H9 (cell line): ENCODE results near the gene GAREM2. TPM values are rescaled to one million over a fixed set of nuclear protein-coding genes. Genes with fewer than 3 reads are reported as not detected.

Experiments
- DNase-seq: peaks from one replicate; pipeline ENCODE4 v3.0.0-alpha.2; 2017
- H2AFZ ChIP-seq: one replicate; pipeline ENCODE4 v1.6.1; 2013; ENCODE audit warnings: mild to moderate bottlenecking, low read length, control low read depth, moderate library complexity
- H2AK5ac ChIP-seq: 2 replicates; pipeline ENCODE4 v1.6.1; 2013; ENCODE audit warnings: low read length, control low read depth, mixed read lengths; ENCODE audit not compliant: insufficient read length
- H2BK120ac ChIP-seq: one replicate; pipeline ENCODE4 v1.6.1; 2013; ENCODE audit warnings: low read depth, mild to moderate bottlenecking, low read length, control low read depth, inconsistent platforms; ENCODE audit not compliant: poor library complexity, severe bottlenecking
- H2BK12ac ChIP-seq: 2 replicates; pipeline ENCODE4 v1.6.1; 2013; ENCODE audit warnings: low read length, control low read depth, mixed read lengths, low read depth; ENCODE audit not compliant: insufficient read length
- H2BK15ac ChIP-seq: 2 replicates; pipeline ENCODE4 v1.6.1; 2013; ENCODE audit warnings: low read depth, low read length, control low read depth
- H2BK20ac ChIP-seq: one replicate; pipeline ENCODE4 v1.6.1; 2013; ENCODE audit warnings: low read depth, mild to moderate bottlenecking, low read length, control low read depth, inconsistent platforms; ENCODE audit not compliant: poor library complexity, severe bottlenecking
- H2BK5ac ChIP-seq: 2 replicates; pipeline ENCODE4 v1.6.1; 2013; ENCODE audit warnings: low read length, control low read depth, mixed read lengths; ENCODE audit not compliant: insufficient read length
- H3K14ac ChIP-seq: 2 replicates; pipeline ENCODE4 v1.6.1; 2013; ENCODE audit warnings: low read length, control low read depth; ENCODE audit not compliant: insufficient read depth
- H3K18ac ChIP-seq: 2 replicates; pipeline ENCODE4 v1.6.1; 2013; ENCODE audit warnings: low read depth, mild to moderate bottlenecking, mixed read lengths, low read length, control low read depth; ENCODE audit not compliant: insufficient read length
- H3K23ac ChIP-seq: 2 replicates; pipeline ENCODE4 v1.6.1; 2013; ENCODE audit warnings: low read length, control low read depth, mixed read lengths, low read depth; ENCODE audit not compliant: insufficient read length
- H3K23me2 ChIP-seq: 2 replicates; pipeline ENCODE4 v1.6.1; 2013; ENCODE audit warnings: low read depth, mild to moderate bottlenecking, mixed read lengths, low read length, control low read depth; ENCODE audit not compliant: insufficient read length, poor library complexity, severe bottlenecking
- H3K27ac ChIP-seq: 2 replicates; pipeline ENCODE4 v1.5.1; 2013; ENCODE audit warnings: low read length, control low read depth, mixed read lengths, low read depth; ENCODE audit not compliant: insufficient read length
- H3K27me3 ChIP-seq: 2 replicates; pipeline ENCODE4 v1.6.1; 2013; ENCODE audit warnings: low read length, control low read depth, inconsistent platforms; ENCODE audit not compliant: insufficient read depth
- H3K4ac ChIP-seq: 2 replicates; pipeline ENCODE4 v1.6.1; 2013; ENCODE audit warnings: low read depth, mild to moderate bottlenecking, control low read depth, inconsistent platforms, low read length, moderate library complexity
- H3K4me1 ChIP-seq: 2 replicates; pipeline ENCODE4 v1.6.1; 2013; ENCODE audit warnings: low read length, control low read depth, inconsistent platforms; ENCODE audit not compliant: insufficient read depth
- H3K4me2 ChIP-seq: 2 replicates; pipeline ENCODE4 v1.6.1; 2013; ENCODE audit warnings: low read length, control low read depth, mixed read lengths; ENCODE audit not compliant: insufficient read length, insufficient read depth
- H3K56ac ChIP-seq: 2 replicates; pipeline ENCODE4 v1.6.1; 2013; ENCODE audit warnings: low read depth, mild to moderate bottlenecking, mixed read lengths, low read length, control low read depth; ENCODE audit not compliant: insufficient read length
- H3K79me1 ChIP-seq: 2 replicates; pipeline ENCODE4 v1.6.1; 2013; ENCODE audit warnings: low read depth, mild to moderate bottlenecking, moderate library complexity, low read length, control low read depth, inconsistent platforms; ENCODE audit not compliant: insufficient read depth, poor library complexity, severe bottlenecking
- H3K79me2 ChIP-seq: 2 replicates; pipeline ENCODE4 v1.6.1; 2013; ENCODE audit warnings: low read length, control low read depth, inconsistent platforms; ENCODE audit not compliant: insufficient read depth
- H3K9ac ChIP-seq: 2 replicates; pipeline ENCODE4 v1.6.1; 2013; ENCODE audit warnings: low read length, control low read depth, mixed read lengths; ENCODE audit not compliant: insufficient read length; ENCODE audit errors: extremely low read depth
- H3K9me3 ChIP-seq: one replicate; pipeline ENCODE4 v1.6.1; 2013; ENCODE audit warnings: low read depth, low read length, inconsistent platforms; ENCODE audit not compliant: control insufficient read depth
- H3T11ph ChIP-seq: one replicate; pipeline ENCODE4 v1.6.1; 2013; ENCODE audit warnings: mild to moderate bottlenecking, low read length, control low read depth, inconsistent platforms
- H4K20me1 ChIP-seq: one replicate; pipeline ENCODE4 v1.6.1; 2013; ENCODE audit not compliant: control insufficient read depth, insufficient read length, insufficient read depth
- H4K5ac ChIP-seq: 2 replicates; pipeline ENCODE4 v1.6.1; 2013; ENCODE audit warnings: low read depth, mild to moderate bottlenecking, mixed read lengths, low read length, control low read depth; ENCODE audit not compliant: insufficient read length
- H4K8ac ChIP-seq: replicated peaks from 2 replicates; pipeline ENCODE4 v1.6.1; 2013; ENCODE audit warnings: low read length, control low read depth, mixed read lengths, low read depth; ENCODE audit not compliant: insufficient read length
- H4K91ac ChIP-seq: 2 replicates; pipeline ENCODE4 v1.6.1; 2013; ENCODE audit warnings: low read depth, mild to moderate bottlenecking, moderate library complexity, mixed read lengths, low read length, control low read depth; ENCODE audit not compliant: insufficient read length
- H3K27ac Mint-ChIP-seq, 3 experiments: 2 replicates in 2 of 3; 3 replicates in 1 of 3; pipeline ENCODE4 v1.8.0; 2020 to 2021; ENCODE audit warnings: mixed read lengths in 3 of 3, mild to moderate bottlenecking in 1 of 3, moderate library complexity in 1 of 3
- H3K27me3 Mint-ChIP-seq: 2 replicates; pipeline ENCODE4 v1.8.0; 2021; ENCODE audit warnings: low read depth, mild to moderate bottlenecking, moderate library complexity, mixed read lengths
- H3K36me3 Mint-ChIP-seq, 3 experiments: 2 replicates in 2 of 3; 3 replicates in 1 of 3; pipeline ENCODE4 v1.8.0; 2020 to 2021; ENCODE audit warnings: low read depth in 3 of 3, mixed read lengths in 3 of 3; ENCODE audit not compliant: insufficient read depth in 1 of 3
- H3K4me1 Mint-ChIP-seq, 2 experiments: 2 replicates each; pipeline ENCODE4 v1.8.0; 2020; ENCODE audit warnings: mixed read lengths in 2 of 2
- H3K4me3 Mint-ChIP-seq, 2 experiments: 2 replicates in 1 of 2; 3 replicates in 1 of 2; pipeline ENCODE4 v1.8.0; 2020 to 2021; ENCODE audit warnings: mild to moderate bottlenecking in 2 of 2, mixed read lengths in 2 of 2, moderate library complexity in 1 of 2
- H3K9me3 Mint-ChIP-seq, 2 experiments: 2 replicates in 1 of 2; 3 replicates in 1 of 2; pipeline ENCODE4 v1.8.0; 2020; ENCODE audit warnings: mild to moderate bottlenecking in 2 of 2, mixed read lengths in 2 of 2, moderate library complexity in 1 of 2
- CTCF ChIP-seq: fragments of 200-600 bp; sonication (generic); conservative IDR thresholded peaks from 3 replicates; pipeline ENCODE4 v1.8.0; 2021; ENCODE audit warnings: antibody characterized with exemption, mild to moderate bottlenecking
- WGBS: extraction: QIAGEN DNeasy Blood & Tissue Kit; methylation state at CpG from one replicate; pipeline ENCODE4 v1.1.7; 2013; ENCODE audit warnings: missing lambda C conversion rate, low lambda C conversion rate, mixed read lengths; ENCODE audit not compliant: insufficient read length; ENCODE audit errors: extremely low coverage; 5-methylcytosine and 5-hydroxymethylcytosine counted together
- total RNA-seq: library from RNA; stranded (reverse); gene quantifications from 2 replicates; pipeline ENCODE4 v1.2.1, GENCODE V29; 2021

The GAREM2 gene
- total RNA-seq, 1 experiment from 2014 or later = 14.4 TPM

GRCh38 chr2:26126074-26126473 lies 46.8 kb upstream of the GAREM2 start:
- Histone ChIP-seq H3K9me3 (no peaks in the 10 kb centered on the region), H3T11ph (no peak overlapping the region), H3K23ac (no peak overlapping the region), H3K14ac (no peak overlapping the region), H2AFZ (no peak overlapping the region), H4K91ac (no peak overlapping the region), H3K27ac (no peak overlapping the region), H2BK12ac (no peak overlapping the region), H3K4me1 (no peaks in the 10 kb centered on the region), H2BK15ac (no peak overlapping the region), H3K4ac (no peak overlapping the region), H3K56ac (no peak overlapping the region), H4K20me1 (no peaks in the 10 kb centered on the region), H2BK120ac (no peak overlapping the region), H4K8ac (no peak overlapping the region), H2AK5ac (no peak overlapping the region), H3K18ac (no peak overlapping the region), H2BK20ac (no peak overlapping the region), H3K23me2 (no peaks in the 10 kb centered on the region), H3K9ac (no peak overlapping the region), H2BK5ac (no peak overlapping the region), H3K27me3 (no peaks in the 10 kb centered on the region), H3K79me2 (no peaks in the 10 kb centered on the region; the same call in 1 of the 2 replicates), H3K79me1 (peaks cover 6% of the 10 kb centered on the region), H4K5ac (no peak overlapping the region), H3K4me2 (no peak overlapping the region)
- H3K36me3 Mint-ChIP-seq = peaks cover 1 to 31% (median 29%) of the 10 kb centered on the region in 3 experiments; a peak in 6 of 7 replicates
- H3K4me3 Mint-ChIP-seq = no peak overlapping the region
- no peak for DNase-seq
- no peak for TF ChIP-seq CTCF
- H3K4me1 Mint-ChIP-seq = peaks cover 9 to 18% of the 10 kb centered on the region in 2 experiments
- no CpG with 5 or more reads among the region's 4 CpGs for WGBS
- peak overlapping the region in 2 of 3 experiments; percentile 20 to 23; a peak in 1 of 7 replicates for H3K27ac Mint-ChIP-seq
- no peaks in the 10 kb centered on the region for H3K9me3 Mint-ChIP-seq
- H3K27me3 Mint-ChIP-seq = no peaks in the 10 kb centered on the region
